ENCODE data around the gene RAB11A.

Gene RAB11A

GRCh38 chr15:65917936-65918335 is 48.6 kb downstream of the RAB11A start:
- no peak for DNase-seq (ENCODE audit: low read depth)

DNA sequence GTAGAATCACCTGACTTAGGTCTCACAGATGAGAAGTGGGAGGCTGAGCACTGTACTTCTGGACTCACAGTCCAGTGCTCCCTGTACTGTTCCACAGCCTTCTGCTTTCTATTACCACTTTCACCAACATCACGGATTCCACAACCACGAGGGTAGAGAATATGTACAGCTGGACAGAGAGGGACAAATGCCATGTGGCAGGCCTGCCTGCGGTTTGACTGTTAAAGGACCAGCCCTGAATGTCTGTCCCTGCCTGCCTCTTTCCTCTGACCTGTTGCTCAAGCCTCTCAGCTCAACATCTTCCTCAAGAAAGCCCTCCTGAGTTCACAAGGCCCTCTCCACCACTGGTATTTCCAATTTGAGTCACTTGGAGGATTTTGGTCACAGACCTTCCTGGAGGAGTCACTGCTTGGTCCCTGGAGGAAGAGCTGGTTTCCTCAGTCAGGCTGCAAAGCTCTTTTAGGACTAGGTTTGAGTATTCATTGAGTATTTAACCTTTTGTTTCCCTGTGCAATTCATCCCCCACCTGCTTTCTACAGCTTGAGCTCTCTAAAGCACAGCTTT is 49.1 kb downstream of the RAB11A start:
- DNase-seq (ENCODE audit: low read depth), result no peak

GRCh38 chr15:65918945-65919344 is 49.7 kb downstream of the RAB11A start:
- no peak for DNase-seq (ENCODE audit: low read depth)

- DNase-seq (ENCODE audit: low read depth), result no peak
These were observed 50.1 kb downstream of the RAB11A start for GRCh38 chr15:65919353-65919752.

DNA sequence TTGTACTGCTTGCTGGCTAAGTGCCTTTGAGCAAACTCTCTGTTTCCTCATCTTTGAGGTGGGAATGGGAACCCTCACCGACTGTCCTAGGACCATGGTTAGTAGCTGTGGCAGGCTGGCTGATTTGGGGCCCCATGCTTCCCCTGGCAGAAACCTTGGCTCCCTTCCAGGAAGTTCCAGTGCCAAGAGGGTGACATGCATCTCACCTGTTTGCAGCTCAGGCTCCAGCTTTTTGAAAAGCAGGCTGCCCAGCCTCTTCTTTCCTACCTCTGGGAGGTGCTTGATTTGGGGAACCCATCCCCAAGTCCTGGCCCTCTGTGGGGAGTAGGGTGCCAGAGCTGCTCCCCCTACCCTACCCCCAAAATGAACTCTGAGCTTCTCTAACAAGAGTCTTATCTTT is 50.8 kb downstream of the RAB11A start:
- DNase-seq (ENCODE audit: low read depth), result no peak

DNA sequence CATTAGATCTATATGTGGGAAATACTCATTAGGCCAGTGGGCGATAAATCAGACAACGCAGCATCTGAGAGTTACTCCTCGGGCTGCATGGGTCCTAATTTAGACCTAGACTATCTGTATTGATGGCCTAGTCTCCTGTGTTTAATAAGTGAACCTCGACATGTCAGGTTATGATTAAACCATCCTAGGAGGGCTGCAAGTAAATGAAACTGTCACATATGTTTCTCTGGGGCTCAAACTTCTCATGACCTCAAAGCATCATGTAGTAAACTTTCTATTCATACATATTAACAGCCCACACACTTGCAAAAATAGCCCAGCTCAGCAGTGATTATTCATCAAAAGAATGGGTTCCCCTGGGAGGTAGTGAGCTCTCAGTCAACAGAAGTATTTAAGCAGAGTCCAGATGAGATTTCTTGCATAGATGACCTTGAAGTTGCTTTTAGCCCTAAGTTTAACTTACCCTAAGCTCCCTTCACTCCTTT is 51.6 kb downstream of the RAB11A start:
- DNase-seq (ENCODE audit: low read depth), result no peak

- DNase-seq (ENCODE audit: low read depth), result no peak
These were observed 52.5 kb downstream of the RAB11A start for GRCh38 chr15:65921780-65922179.

GRCh38 chr15:65922621-65923020 is 53.3 kb downstream of the RAB11A start:
- DNase-seq (ENCODE audit: low read depth), result no peak

DNA sequence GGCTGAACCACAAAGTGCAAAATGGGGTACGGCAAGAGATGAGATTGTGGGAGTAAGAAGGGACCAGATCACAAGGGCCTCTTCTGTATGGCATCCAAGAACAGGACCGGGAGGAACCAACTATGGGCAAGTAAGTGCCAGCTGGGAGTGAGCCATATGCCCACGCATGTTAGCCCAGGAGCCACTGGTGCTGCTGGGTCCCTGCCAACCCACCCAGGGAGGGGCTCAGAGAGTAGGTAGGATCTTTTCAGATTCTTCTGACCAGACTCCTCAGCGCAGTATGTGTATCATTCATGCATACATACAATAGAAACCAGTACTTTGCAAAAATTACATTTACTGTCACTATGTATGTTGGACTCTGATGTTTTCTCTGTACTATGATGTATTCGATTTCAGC is 54.0 kb downstream of the RAB11A start:
- no peak for DNase-seq (ENCODE audit: low read depth)

DNA sequence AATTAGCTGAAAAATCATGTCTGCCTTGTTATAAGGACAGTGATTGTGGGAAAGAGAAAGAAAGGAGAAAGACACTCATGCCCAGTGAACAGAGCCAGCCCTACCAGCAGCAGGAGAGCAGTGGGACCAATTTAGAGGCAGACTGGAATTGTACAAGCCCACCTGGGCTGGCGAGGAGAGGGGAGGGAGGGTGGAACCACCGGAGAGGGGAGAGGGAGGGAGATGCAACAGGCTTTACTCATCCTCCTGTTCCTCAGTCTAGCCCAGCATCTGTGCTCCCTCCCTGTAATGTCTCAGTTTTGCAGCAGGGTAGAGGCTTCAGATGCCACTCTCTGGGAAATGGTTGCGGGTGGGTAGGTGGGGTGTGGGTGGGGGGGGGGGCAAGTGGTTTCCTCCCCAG is 54.7 kb downstream of the RAB11A start:
- DNase-seq (ENCODE audit: low read depth), result no peak

DNA sequence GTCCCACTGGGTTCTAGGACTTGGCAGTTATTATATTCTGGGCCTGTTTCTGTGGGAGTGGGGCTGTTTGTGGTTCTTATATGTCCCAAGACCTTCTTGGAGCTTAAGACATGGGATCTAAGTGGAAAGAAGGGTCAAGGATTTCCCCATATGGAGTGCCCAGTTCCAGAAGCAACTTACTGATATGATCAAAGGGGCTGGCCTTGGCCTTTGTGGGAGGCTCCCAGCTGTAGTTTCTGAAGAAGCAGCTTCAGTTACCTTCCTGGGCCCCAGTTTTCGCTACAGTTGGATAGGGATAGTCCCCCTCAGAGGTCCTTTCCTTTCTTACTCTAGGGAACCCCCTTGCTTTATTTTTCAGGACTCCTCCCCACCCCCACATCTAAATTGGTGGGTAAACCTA is 56.0 kb downstream of the RAB11A start:
- DNase-seq (ENCODE audit: low read depth), result no peak

- no peak for DNase-seq (ENCODE audit: low read depth)
These were observed 57.2 kb downstream of the RAB11A start for GRCh38 chr15:65926459-65926858.

DNA sequence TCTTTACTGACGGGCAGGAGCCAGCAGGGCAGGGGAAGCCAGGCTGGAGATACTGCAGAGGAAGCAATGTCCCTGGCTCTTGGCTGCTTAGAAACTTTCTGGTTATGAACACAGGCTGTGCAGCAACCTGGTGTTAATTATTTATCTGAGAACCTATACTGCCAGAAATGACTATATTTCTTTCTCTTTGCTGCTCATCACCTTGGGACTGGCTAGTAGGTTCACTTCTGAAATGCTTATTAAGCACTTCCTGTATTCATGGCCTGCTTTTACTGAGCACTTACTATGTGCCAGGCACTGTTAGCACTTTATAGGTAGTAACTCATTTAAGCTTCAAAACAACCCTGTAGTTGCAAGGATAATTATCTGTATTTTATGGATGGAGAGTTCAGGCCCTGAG is 57.6 kb downstream of the RAB11A start:
- DNase-seq (ENCODE audit: low read depth), result no peak

DNA sequence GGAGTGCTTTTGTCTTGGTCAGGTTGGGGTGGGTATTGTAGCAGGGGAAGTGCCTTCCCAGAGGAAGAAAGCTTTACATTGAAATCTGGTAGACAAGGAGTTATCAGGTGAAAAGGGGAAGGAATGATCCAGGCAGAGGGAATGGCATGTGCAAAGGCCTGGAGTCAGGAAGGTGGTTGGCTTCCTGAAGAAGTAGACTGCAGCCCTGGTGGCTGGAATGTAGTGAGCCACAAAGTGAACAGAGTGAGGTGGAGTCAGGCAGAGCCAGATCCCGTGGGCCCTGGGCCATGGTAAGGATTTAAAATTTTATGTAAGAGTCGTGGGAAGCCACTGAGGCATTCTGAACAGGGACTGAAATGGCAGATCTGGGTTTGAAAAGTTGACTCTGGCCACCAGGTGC is 58.3 kb downstream of the RAB11A start:
- no peak for DNase-seq (ENCODE audit: low read depth)

DNA sequence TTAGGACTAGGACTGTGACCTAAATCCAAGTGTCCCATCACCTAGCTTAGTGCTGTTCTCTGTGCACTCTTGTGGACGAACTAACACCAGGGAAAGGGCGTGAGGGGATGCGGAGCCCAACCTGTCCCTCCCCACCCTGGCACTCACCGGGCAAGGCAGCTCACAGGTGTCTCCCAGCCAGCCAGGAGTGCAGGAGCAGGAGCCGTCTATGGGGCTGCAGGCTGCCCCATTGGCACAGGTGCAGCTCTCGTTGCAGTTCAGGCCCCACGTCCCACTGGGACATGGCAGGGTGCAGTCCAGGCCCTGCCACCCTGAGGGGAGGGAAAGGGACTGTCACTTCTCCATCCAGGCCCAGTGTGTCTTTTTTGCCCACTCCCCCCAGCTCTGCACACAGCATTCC is 60.3 kb downstream of the RAB11A start:
- DNase-seq (ENCODE audit: low read depth), result no peak

GRCh38 chr15:65930134-65930533 is 60.8 kb downstream of the RAB11A start:
- no peak for DNase-seq (ENCODE audit: low read depth)

DNA sequence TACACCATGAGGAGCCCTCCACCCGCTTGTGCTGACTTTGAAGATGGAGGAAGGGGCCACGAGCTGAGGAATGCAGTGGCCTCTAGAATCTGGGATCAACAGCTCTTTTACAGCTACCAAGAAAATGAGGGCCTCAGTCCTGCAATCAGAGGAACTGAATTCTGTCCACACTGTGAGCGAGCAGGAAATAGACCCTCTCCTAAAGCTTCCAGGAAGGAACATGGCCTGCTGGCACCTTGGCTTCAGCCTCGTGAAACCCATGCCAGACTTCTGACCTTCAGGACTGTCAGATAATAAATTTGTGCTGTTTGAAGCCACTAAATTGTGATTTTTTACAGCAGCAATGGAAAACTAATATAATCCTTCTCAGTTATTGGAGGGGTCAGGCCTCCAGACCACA is 61.9 kb downstream of the RAB11A start:
- no peak for DNase-seq (ENCODE audit: low read depth)

DNA sequence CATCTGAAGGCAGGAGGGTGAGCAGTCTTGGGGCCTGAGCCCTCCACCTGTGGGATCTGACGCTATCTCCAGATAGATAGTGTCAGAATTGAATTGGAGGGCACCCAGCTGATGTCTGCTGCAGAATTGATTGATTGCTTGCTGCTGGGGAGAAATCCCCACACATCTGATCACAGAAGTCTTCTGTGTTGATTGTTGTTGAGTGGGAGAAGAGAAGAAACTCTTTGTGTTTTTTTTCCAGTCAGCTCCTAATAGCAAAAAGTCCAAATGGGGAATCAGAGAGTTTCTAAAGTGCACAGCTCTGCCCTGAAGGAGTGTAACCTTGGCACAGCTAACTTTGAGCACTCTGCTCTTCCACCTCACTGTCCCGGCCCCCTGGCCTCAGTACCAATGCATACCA is 66.1 kb downstream of the RAB11A start:
- no peak for DNase-seq (ENCODE audit: low read depth)

- no peak for DNase-seq (ENCODE audit: low read depth)
These were observed 67.0 kb downstream of the RAB11A start for GRCh38 chr15:65936282-65936681.

DNA sequence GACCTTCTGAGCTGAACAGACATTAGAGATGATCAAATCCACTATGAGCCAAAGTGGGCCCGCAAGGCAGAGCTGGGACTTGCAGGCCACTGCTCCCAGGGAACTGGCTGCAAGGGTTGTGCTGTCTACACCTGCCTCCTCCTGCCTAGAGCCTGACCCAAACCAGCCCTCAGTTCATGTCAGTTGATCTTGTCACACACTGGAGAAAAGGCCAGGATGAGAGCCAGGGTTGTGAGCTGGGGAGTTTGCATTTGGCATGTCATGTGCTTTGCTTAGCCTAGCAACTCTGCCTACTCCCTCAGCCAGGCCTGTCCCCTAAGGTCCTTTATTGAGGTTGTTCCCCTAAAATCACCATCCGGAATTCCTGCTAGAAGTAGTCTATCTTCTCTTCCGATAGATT is 67.8 kb downstream of the RAB11A start:
- DNase-seq (ENCODE audit: low read depth), result no peak

DNA sequence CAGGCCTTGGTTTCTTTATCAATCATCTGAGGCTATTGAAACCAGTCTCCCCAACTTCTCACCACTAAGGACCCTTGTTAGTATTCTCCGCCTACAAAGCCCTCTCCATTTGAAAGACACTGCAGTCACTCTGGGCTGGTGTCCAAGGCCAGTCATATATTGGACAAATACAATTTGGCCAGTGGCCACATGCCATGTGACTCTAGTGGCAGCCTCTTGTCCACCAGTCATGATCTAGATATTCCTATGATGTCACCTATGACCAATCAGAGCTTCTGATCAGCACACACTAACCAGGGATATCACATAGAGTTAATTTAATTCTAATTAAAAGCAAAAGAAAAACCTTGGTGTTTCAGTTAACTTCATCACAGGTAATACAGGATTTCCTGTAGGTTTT is 68.2 kb downstream of the RAB11A start:
- no peak for DNase-seq (ENCODE audit: low read depth)

DNA sequence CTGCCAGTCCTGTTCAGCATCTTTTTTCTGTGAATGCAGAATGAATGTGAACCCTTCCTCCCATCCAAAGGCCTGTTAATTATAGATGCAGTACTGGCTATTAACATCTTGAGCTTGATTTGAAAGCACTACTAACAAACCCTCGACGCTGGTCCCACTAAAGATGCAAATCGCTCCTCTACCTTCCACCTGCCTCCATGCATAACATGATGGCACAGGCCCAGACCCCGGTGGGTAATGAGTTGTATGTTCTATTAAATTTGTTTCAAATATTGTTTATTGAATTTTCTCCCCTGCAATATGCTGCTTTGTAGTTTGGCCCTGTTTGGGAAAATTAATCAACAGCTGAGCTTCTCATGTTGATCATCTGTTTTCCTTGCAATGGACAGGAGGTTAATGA is 69.3 kb downstream of the RAB11A start:
- no peak for DNase-seq (ENCODE audit: low read depth)

- no peak for DNase-seq (ENCODE audit: low read depth)
These were observed 70.8 kb downstream of the RAB11A start for GRCh38 chr15:65939901-65940617.

- DNase-seq (ENCODE audit: low read depth), result no peak
These were observed 71.3 kb downstream of the RAB11A start for GRCh38 chr15:65940618-65940909.

Measured in stimulated activated CD8-positive, alpha-beta memory T cell treated with anti-CD3 and anti-CD28 coated beads, Interleukin-15, amount 100 ng/mL, for 1 hour (primary cell).